GM19438 (cell line): ENCODE data around the gene BARHL1.
"Not testable (repeated sequence)": the region's sequence is repeated elsewhere in the genome, so short reads cannot be mapped to it uniquely, and the experiment has no call there.

Experiments used
- ATAC-seq: cut with Tn5 transposase; IDR thresholded peaks from one replicate; pipeline ENCODE4 v1.9.1; 2021; ENCODE audit warnings: low read depth; ENCODE audit not compliant: unreplicated experiment

Gene BARHL1

GRCh38 chr9:132556235-132556634, 26.2 kb upstream of the BARHL1 start:
- no peak for ATAC-seq

- no peak for ATAC-seq
Measured at GRCh38 chr9:132556714-132557113, 25.7 kb upstream of the BARHL1 start.

GRCh38 chr9:132557159-132557558, 25.2 kb upstream of the BARHL1 start:
- no peak for ATAC-seq

- ATAC-seq: no peak
Measured at GRCh38 chr9:132559711-132560110, 22.7 kb upstream of the BARHL1 start.

GRCh38 chr9:132560616-132561202, 21.7 kb upstream of the BARHL1 start:
- ATAC-seq: no peak

GRCh38 chr9:132562306-132562573, 20.2 kb upstream of the BARHL1 start:
- ATAC-seq: no peak

GRCh38 chr9:132564526-132564925, 17.9 kb upstream of the BARHL1 start:
- no peak for ATAC-seq

- not testable (repeated sequence) for ATAC-seq
Measured at GRCh38 chr9:132568787-132569186, 13.6 kb upstream of the BARHL1 start.

GRCh38 chr9:132571806-132572600, 10.4 kb upstream of the BARHL1 start:
- no peak for ATAC-seq

- ATAC-seq: no peak
Measured at GRCh38 chr9:132572921-132573320, 9.5 kb upstream of the BARHL1 start.

- no peak for ATAC-seq
Measured at GRCh38 chr9:132575005-132575609, 7.3 kb upstream of the BARHL1 start.

GRCh38 chr9:132575811-132576210, 6.6 kb upstream of the BARHL1 start:
- ATAC-seq: no peak

- no peak for ATAC-seq
Measured at GRCh38 chr9:132577119-132577518, 5.3 kb upstream of the BARHL1 start.

GRCh38 chr9:132578367-132578932, 4.0 kb upstream of the BARHL1 start:
- no peak for ATAC-seq

- ATAC-seq: no peak
Measured at GRCh38 chr9:132579427-132579798, 3.0 kb upstream of the BARHL1 start.

GRCh38 chr9:132582786-132583583, 579 bp downstream of the BARHL1 start:
- ATAC-seq: no peak

- ATAC-seq: no peak
Measured at GRCh38 chr9:132583584-132584304, 1.3 kb downstream of the BARHL1 start.

- ATAC-seq: no peak
Measured at GRCh38 chr9:132584601-132585560, 2.5 kb downstream of the BARHL1 start.
